ENCODE data around the gene MAB21L2. TPM values are rescaled to one million over a fixed set of nuclear protein-coding genes. Genes with fewer than 3 reads are reported as not detected.

The MAB21L2 gene
- total RNA-seq, 1 experiment from 2014 or later = not detected

DNA sequence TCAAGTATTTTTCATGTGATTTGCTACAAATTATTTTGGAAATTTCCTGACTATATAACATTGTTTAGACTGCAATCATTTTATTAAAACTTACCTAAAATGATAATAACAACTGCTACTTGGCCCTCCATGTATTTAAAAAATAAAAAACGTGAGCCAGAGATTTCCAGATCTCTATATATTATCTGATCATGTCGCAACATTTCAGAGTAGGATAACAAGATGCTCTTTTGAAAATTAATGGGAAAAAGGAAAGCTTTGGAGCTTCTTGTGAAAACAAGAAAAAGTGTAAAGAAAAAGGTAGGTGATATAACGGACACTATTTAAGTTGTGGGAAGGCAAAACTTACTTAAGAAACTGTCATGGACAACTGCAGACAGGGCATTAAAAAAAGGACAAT lies 14.9 kb upstream of the MAB21L2 start:
- H3K27me3 ChIP-seq (ENCODE audit: control insufficient read depth, insufficient read depth, low read length) = no peaks in the 10 kb centered on the region; the same call in 1 of the 2 replicates
- H3K4me3 ChIP-seq (ENCODE audit: insufficient read depth, low read depth, low read length) = no peak overlapping the region
- no peak for DNase-seq
- H3K36me3 ChIP-seq (replicated peaks; ENCODE audit: control insufficient read depth, insufficient read depth, low read length) = no peaks in the 10 kb centered on the region

DNA sequence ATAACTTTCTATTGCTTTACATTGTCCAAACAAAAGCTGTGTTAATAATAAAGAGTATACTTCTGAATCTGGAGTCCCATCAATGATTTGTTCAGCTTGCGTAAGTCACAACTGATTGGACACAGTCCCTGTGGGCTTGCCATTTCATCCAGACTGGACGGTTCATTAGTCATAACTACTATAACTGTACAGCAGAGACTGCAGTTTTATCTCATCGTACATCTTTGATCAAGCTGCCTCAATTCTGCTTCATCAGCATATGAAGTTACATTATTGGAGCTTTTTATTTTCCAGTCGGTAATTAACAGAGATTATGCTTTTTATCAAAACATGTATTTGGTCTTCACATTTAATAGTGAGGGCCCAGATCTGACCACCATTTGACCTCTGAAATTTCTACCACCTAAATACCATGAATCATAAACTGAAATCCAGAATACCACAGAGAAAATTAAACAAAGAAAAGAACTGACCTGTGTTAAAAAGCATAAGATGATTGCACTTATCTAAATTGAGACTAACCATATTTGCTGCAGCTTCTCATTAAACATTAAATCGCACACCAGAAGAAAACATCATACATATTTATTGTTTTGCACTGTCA lies 12.5 kb upstream of the MAB21L2 start:
- H3K36me3 ChIP-seq (replicated peaks; ENCODE audit: control insufficient read depth, insufficient read depth, low read length) = no peaks in the 10 kb centered on the region
- DNase-seq = no peak

GRCh38 chr4:150569998-150570535 lies 11.9 kb upstream of the MAB21L2 start:
- no peak for DNase-seq
- no peak overlapping the region for H3K4me3 ChIP-seq (ENCODE audit: insufficient read depth, low read depth, low read length)
- H3K27me3 ChIP-seq (ENCODE audit: control insufficient read depth, insufficient read depth, low read length) = no peaks in the 10 kb centered on the region; the same call in 1 of the 2 replicates
- H3K36me3 ChIP-seq (replicated peaks; ENCODE audit: control insufficient read depth, insufficient read depth, low read length) = no peaks in the 10 kb centered on the region

More for the DNA sequence above, 12.5 kb upstream of the MAB21L2 start:
- H3K4me3 ChIP-seq (ENCODE audit: insufficient read depth, low read depth, low read length) = no peak overlapping the region
- no peaks in the 10 kb centered on the region; the same call in 1 of the 2 replicates for H3K27me3 ChIP-seq (ENCODE audit: control insufficient read depth, insufficient read depth, low read length)

GRCh38 chr4:150570862-150571261 lies 11.1 kb upstream of the MAB21L2 start:
- H3K36me3 ChIP-seq (replicated peaks; ENCODE audit: control insufficient read depth, insufficient read depth, low read length) = no peaks in the 10 kb centered on the region
- H3K27me3 ChIP-seq (ENCODE audit: control insufficient read depth, insufficient read depth, low read length) = no peaks in the 10 kb centered on the region; the same call in 1 of the 2 replicates
- no peak for DNase-seq
- no peak overlapping the region for H3K4me3 ChIP-seq (ENCODE audit: insufficient read depth, low read depth, low read length)

DNA sequence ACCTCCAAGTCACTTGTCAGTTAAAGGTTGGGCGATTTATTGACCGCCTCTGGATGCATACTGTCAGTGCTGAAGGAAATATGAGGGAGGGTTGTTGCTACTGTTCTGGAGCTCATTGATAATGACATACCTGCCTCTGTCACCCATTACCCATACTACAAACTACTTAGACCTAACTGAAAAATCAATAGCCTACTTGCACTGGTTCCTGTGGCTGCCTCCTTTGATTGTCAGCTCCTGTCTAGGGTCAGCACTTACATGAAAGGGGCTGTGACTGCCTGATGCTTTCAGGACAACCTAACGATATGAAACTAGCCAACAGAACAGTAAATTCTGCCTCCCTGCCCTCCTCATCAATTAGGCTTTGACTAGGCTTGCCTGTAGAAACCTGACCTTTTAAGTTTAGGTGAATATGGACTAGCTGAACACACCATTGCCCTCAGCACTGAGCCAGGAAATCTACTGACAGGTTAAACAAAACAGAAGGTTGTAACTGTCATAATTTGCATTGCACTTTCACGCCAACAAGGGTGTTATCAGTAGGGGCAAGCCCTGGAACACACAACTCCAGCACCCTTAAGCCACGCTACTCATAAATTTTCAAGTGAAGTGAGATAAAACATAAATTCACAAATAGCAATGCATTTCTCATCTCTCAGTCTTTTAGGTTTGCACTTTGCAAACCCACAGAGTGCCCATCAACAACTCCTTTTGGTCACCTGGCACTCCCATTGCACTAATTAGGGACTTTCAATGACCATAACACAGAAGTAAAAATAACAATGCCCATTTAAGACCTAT lies 9.0 kb upstream of the MAB21L2 start:
- no peak overlapping the region for H3K4me3 ChIP-seq (ENCODE audit: insufficient read depth, low read depth, low read length)
- no peaks in the 10 kb centered on the region for H3K36me3 ChIP-seq (replicated peaks; ENCODE audit: control insufficient read depth, insufficient read depth, low read length)
- DNase-seq = no peak
- no peaks in the 10 kb centered on the region for H3K27me3 ChIP-seq (ENCODE audit: control insufficient read depth, insufficient read depth, low read length)

- DNase-seq = no peak
- no peaks in the 10 kb centered on the region for H3K36me3 ChIP-seq (replicated peaks; ENCODE audit: control insufficient read depth, insufficient read depth, low read length)
These were observed 8.4 kb upstream of the MAB21L2 start for GRCh38 chr4:150573534-150573933.

GRCh38 chr4:150574678-150575077 lies 7.3 kb upstream of the MAB21L2 start:
- Histone ChIP-seq H3K27me3 (ENCODE audit: control insufficient read depth, insufficient read depth, low read length) (peaks cover 8% of the 10 kb centered on the region), H3K36me3 (replicated peaks; ENCODE audit: control insufficient read depth, insufficient read depth, low read length) (no peaks in the 10 kb centered on the region), H3K4me3 (ENCODE audit: insufficient read depth, low read depth, low read length) (no peak overlapping the region)
- DNase-seq = no peak

More at GRCh38 chr4:150573534-150573933, 8.4 kb upstream of the MAB21L2 start:
- no peak overlapping the region for H3K4me3 ChIP-seq (ENCODE audit: insufficient read depth, low read depth, low read length)
- H3K27me3 ChIP-seq (ENCODE audit: control insufficient read depth, insufficient read depth, low read length) = peaks cover 2% of the 10 kb centered on the region; the same call in 1 of the 2 replicates

DNA sequence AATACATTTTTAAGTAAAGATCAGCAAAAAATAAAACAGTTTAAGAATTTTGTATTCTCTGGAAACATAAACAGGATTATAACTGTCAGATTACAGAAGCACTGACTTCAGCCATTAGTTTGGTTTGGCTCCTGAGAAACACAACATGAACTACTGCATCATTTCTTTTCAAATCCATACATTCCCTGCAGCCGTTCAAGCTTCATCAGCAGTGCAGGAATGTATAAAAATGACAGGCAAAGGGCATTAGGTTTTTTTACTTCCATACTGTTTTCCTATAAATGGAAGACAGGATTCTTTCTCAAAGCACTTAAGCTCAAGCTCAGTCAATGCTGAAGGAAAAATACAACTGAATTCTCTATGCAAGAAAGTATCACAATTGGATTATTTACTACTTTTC lies 4.2 kb upstream of the MAB21L2 start:
- H3K36me3 ChIP-seq (replicated peaks; ENCODE audit: control insufficient read depth, insufficient read depth, low read length) = no peaks in the 10 kb centered on the region
- peaks cover 37% of the 10 kb centered on the region for H3K27me3 ChIP-seq (ENCODE audit: control insufficient read depth, insufficient read depth, low read length)
- no peak for DNase-seq
- no peak overlapping the region for H3K4me3 ChIP-seq (ENCODE audit: insufficient read depth, low read depth, low read length)

DNA sequence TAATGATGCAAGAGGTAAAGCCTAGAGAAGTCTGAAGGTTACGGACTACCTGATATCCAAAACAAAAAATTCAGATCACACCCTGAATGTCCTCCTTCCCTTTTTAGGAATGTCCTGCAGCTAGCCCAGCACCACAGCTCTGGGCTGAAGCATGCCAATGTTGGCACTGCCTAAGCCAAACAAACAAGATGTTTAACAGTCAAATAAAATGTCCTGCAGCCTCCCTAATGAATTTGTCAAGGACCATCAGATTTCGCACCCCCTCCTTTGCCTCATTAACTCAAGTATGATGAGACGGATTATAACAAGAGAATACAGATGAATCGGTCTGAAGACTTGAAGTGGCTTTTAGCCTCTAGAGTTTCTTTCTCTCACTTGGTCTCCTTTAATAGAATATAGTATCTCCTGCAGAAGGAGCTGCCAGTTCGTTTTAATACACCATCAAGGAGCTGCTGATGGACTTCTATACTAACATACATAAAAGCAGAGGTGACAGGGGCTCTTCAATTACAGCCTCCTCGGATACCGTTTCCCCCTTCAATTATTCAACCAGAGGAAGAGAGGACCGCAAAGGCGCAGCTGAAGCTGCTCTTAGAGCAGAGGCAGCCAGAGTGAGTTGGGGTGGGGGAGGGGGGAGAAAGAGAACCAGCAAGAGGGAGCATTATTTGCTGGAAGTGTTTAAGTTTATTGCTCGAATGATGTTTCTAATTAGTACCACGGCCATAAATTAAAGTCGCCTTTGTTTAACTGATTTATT lies 3.0 kb upstream of the MAB21L2 start:
- peaks cover 48% of the 10 kb centered on the region for H3K27me3 ChIP-seq (ENCODE audit: control insufficient read depth, insufficient read depth, low read length)

DNA sequence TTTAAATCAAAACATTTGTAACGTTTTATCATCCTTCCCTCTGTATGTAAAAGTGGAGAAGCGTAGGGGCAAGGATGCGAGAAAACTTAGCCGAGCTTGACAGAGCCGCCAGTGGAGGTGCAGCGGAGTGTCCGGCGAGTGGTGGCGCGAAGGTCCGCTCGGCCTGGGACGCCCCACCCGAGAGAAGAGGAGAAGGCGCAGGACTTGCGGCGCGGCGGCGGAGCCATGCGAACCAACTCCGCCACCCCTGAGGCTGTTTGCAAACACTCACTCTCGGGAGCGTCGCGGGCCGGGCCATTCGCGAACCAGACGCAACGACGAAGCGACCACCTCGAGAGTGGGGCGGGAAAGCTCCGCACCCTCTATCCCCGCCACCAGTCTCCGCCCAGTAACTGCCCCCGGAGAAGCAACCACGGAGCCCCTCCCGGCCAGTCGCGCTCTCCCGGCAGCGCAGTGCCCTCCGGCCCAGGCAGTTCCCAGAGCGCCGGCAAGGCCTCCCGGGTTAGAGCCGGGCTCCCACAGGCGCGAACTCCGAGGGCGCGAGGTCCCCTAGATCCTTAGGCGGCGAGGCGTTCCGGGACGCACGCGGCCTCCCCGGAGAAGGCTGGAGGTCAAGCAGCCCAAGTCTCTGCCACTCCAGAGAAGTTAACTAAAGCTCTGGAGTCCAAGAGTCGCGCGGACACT lies 2.3 kb upstream of the MAB21L2 start:
- Histone ChIP-seq H3K27me3 (ENCODE audit: control insufficient read depth, insufficient read depth, low read length) (peaks cover 53% of the 10 kb centered on the region), H3K4me3 (ENCODE audit: insufficient read depth, low read depth, low read length) (peak overlapping the region; percentile 56), H3K36me3 (replicated peaks; ENCODE audit: control insufficient read depth, insufficient read depth, low read length) (no peaks in the 10 kb centered on the region)
- peak; percentile 62 for DNase-seq

More for the DNA sequence above, 3.0 kb upstream of the MAB21L2 start:
- Histone ChIP-seq H3K4me3 (ENCODE audit: insufficient read depth, low read depth, low read length) (peak overlapping the region; percentile 56), H3K36me3 (replicated peaks; ENCODE audit: control insufficient read depth, insufficient read depth, low read length) (no peaks in the 10 kb centered on the region)
- DNase-seq = peak; percentile 54

GRCh38 chr4:150580306-150580705 lies 1.6 kb upstream of the MAB21L2 start:
- H3K36me3 ChIP-seq (replicated peaks; ENCODE audit: control insufficient read depth, insufficient read depth, low read length) = no peaks in the 10 kb centered on the region
- H3K27me3 ChIP-seq (ENCODE audit: control insufficient read depth, insufficient read depth, low read length) = peaks cover 56% of the 10 kb centered on the region
- DNase-seq = no peak
- peak overlapping the region; percentile 56 for H3K4me3 ChIP-seq (ENCODE audit: insufficient read depth, low read depth, low read length)

DNA sequence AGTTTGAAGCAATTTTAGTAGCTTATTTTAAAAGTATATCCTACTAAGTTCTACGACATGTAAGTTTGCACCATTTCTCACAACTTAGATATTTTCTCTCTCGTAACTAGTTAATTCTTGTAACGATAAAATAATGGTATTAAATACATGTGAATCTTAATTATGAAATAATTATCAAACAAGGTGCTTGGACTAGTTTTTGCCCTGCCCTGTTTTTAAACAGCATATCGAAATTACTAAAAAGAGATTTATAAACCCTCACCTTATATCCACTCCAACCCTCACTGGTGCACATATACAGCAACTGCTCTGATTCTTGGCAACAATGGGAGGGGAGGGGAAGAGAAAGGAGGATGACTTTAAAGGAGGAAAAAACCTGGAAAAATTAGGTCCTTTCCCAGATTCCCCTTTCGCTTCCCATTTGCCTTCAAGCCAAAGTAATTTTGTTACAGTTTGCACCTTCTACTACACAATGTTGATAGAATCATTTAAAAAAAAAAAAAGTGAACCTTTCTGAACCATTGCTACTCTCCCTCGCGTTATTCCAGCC lies 820 bp upstream of the MAB21L2 start:
- H3K27me3 ChIP-seq (ENCODE audit: control insufficient read depth, insufficient read depth, low read length) = peaks cover 60% of the 10 kb centered on the region
- no peaks in the 10 kb centered on the region for H3K36me3 ChIP-seq (replicated peaks; ENCODE audit: control insufficient read depth, insufficient read depth, low read length)
- DNase-seq = no peak
- H3K4me3 ChIP-seq (ENCODE audit: insufficient read depth, low read depth, low read length) = no peak overlapping the region

DNA sequence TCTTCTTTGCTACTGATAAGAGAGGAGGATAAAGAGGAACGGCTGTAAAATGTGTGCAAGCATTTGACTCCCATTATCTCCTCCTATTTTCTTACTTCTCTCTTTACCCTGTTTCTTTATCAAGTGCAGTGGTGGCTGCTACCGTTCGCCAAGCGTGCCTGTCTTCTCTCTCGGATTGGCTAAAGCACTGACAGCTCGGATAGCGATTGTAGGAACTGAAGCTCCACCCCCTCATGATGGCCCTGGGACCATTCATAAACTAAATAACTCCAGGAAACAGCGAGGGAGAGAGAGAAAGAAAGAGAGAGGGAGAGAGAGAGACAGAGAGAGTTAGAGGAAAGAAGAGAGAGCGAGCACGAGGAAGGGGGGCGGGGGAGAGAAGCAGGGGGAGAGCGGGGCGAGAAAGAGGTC lies 305 bp upstream of the MAB21L2 start:
- Histone ChIP-seq H3K4me3 (ENCODE audit: insufficient read depth, low read depth, low read length) (peak overlapping the region; percentile 43), H3K27me3 (ENCODE audit: control insufficient read depth, insufficient read depth, low read length) (peaks cover 60% of the 10 kb centered on the region), H3K36me3 (replicated peaks; ENCODE audit: control insufficient read depth, insufficient read depth, low read length) (no peaks in the 10 kb centered on the region)
- peak; percentile 64 for DNase-seq

DNA sequence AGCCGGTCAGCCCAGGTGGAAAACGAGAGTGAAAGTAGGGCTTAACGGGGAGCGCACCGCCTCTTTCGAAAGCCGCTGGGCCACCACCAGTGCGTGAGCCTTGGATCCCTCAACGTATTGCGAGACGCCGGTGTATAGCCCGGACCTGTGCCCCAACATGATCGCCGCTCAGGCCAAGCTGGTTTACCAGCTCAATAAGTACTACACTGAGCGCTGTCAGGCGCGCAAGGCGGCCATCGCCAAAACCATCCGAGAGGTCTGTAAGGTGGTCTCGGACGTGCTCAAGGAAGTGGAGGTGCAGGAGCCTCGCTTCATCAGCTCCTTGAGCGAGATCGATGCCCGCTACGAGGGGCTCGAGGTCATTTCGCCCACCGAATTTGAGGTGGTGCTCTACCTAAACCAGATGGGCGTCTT lies 929 bp downstream of the MAB21L2 start:
- peak overlapping the region; percentile 43 for H3K4me3 ChIP-seq (ENCODE audit: insufficient read depth, low read depth, low read length)
- H3K36me3 ChIP-seq (replicated peaks; ENCODE audit: control insufficient read depth, insufficient read depth, low read length) = no peaks in the 10 kb centered on the region
- peak; percentile 39 for DNase-seq
- H3K27me3 ChIP-seq (ENCODE audit: control insufficient read depth, insufficient read depth, low read length) = peaks cover 60% of the 10 kb centered on the region
